ENCODE data around the gene KRTAP10-12.

DNA sequence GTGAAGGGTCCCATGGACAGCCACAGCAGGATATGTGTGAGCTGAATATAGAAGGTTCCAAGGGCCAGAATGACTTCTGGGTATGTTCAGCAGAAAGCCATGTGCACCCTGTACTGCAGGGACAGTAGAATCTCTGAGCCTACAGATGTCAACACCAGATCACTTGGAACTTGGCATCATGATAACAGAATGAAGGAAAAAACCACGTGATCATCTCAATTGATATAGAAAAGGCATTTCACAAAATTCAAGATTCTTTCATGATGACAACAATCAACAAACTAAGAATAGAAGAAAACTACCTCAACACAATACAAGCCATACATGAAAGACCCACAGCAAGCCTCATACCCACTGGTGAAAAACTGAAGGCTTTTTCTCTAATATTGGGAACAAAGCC, 29.4 kb upstream of the KRTAP10-12 start:
- TF ChIP-seq, protein P1, sequence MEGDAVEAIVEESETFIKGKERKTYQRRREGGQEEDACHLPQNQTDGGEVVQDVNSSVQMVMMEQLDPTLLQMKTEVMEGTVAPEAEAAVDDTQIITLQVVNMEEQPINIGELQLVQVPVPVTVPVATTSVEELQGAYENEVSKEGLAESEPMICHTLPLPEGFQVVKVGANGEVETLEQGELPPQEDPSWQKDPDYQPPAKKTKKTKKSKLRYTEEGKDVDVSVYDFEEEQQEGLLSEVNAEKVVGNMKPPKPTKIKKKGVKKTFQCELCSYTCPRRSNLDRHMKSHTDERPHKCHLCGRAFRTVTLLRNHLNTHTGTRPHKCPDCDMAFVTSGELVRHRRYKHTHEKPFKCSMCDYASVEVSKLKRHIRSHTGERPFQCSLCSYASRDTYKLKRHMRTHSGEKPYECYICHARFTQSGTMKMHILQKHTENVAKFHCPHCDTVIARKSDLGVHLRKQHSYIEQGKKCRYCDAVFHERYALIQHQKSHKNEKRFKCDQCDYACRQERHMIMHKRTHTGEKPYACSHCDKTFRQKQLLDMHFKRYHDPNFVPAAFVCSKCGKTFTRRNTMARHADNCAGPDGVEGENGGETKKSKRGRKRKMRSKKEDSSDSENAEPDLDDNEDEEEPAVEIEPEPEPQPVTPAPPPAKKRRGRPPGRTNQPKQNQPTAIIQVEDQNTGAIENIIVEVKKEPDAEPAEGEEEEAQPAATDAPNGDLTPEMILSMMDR (IDR thresholded peaks at IDR 0.05) = no peak
- TF ChIP-seq FOXS1 (CRISPR knock-in tag; IDR thresholded peaks at IDR 0.05) (no peak), JUNB (IDR thresholded peaks at IDR 0.05) (no peak), CHD2 (IDR thresholded peaks at IDR 0.05; ENCODE audit: low read length, partially characterized antibody) (no peak), MAFK (IDR thresholded peaks at IDR 0.05; ENCODE audit: partially characterized antibody) (no peak), POLR2A (IDR thresholded peaks at IDR 0.05; ENCODE audit: low read length) (no peak)
- TF ChIP-seq, protein P2, sequence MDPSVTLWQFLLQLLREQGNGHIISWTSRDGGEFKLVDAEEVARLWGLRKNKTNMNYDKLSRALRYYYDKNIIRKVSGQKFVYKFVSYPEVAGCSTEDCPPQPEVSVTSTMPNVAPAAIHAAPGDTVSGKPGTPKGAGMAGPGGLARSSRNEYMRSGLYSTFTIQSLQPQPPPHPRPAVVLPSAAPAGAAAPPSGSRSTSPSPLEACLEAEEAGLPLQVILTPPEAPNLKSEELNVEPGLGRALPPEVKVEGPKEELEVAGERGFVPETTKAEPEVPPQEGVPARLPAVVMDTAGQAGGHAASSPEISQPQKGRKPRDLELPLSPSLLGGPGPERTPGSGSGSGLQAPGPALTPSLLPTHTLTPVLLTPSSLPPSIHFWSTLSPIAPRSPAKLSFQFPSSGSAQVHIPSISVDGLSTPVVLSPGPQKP (IDR thresholded peaks at IDR 0.05; ENCODE audit: low read depth, low read length) = no peak
